8988T (cell line): ENCODE measurements around the gene DTWD2.
"Not testable (repeated sequence)": the region's sequence is repeated elsewhere in the genome, so short reads cannot be mapped to it uniquely, and the experiment has no call there.

Experiments used
- DNase-seq: peaks from one replicate; pipeline ENCODE4 v3.0.0; 2011

DTWD2 gene

GRCh38 chr5:118857700-118858099, 130.6 kb downstream of the DTWD2 start:
- no peak for DNase-seq

- DNase-seq, result no peak
Measured at GRCh38 chr5:118854819-118855218, 133.5 kb downstream of the DTWD2 start.

- not testable (repeated sequence) for DNase-seq
Measured at GRCh38 chr5:118851785-118852184, 136.6 kb downstream of the DTWD2 start.

- DNase-seq, result not testable (repeated sequence)
Measured at GRCh38 chr5:118849507-118849906, 138.8 kb downstream of the DTWD2 start.

- DNase-seq, result no peak
Measured at GRCh38 chr5:118844351-118844750, 144.0 kb downstream of the DTWD2 start.

- DNase-seq, result no peak
Measured at GRCh38 chr5:118834710-118835109, 153.6 kb downstream of the DTWD2 start.

GRCh38 chr5:118832974-118833373, 155.4 kb downstream of the DTWD2 start:
- DNase-seq, result no peak

GRCh38 chr5:118825226-118825625, 163.1 kb downstream of the DTWD2 start:
- no peak for DNase-seq

- no peak for DNase-seq
Measured at GRCh38 chr5:118818604-118819003, 169.7 kb downstream of the DTWD2 start.

- DNase-seq, result no peak
Measured at GRCh38 chr5:118808441-118808840, 179.9 kb downstream of the DTWD2 start.

- DNase-seq, result no peak
Measured at GRCh38 chr5:118806571-118806970, 181.8 kb downstream of the DTWD2 start.

- DNase-seq, result no peak
Measured at GRCh38 chr5:118802335-118802734, 186.0 kb downstream of the DTWD2 start.

GRCh38 chr5:118796081-118796480, 192.3 kb downstream of the DTWD2 start:
- no peak for DNase-seq

GRCh38 chr5:118794281-118794680, 194.1 kb downstream of the DTWD2 start:
- DNase-seq, result no peak

GRCh38 chr5:118793652-118794051, 194.7 kb downstream of the DTWD2 start:
- no peak for DNase-seq

- no peak for DNase-seq
Measured at GRCh38 chr5:118793091-118793490, 195.3 kb downstream of the DTWD2 start.

GRCh38 chr5:118791926-118792734, 196.2 kb downstream of the DTWD2 start:
- DNase-seq, result peak; percentile 10

GRCh38 chr5:118789366-118789765, 199.0 kb downstream of the DTWD2 start:
- no peak for DNase-seq

GRCh38 chr5:118788351-118788750, 200.0 kb downstream of the DTWD2 start:
- no peak for DNase-seq
